ELR (cell line): ENCODE measurements around the gene AKAP7.
"Not testable (repeated sequence)": the region's sequence is repeated elsewhere in the genome, so short reads cannot be mapped to it uniquely, and the experiment has no call there.

Source experiments
- DNase-seq: peaks from one replicate; pipeline ENCODE4 v3.0.0-alpha.2; 2015; ENCODE audit warnings: low read depth

Gene AKAP7

GRCh38 chr6:131135244-131136020 is at the start of gene AKAP7:
Gene AKAP7 (plus strand): TSS chr6:131135467. CDS start chr6:131135764, 297 bp downstream.
- peak; percentile 77 for DNase-seq

- DNase-seq = not testable (repeated sequence)
Measured at GRCh38 chr6:131090339-131090738, 44.9 kb upstream of the AKAP7 start.

- not testable (repeated sequence) for DNase-seq
Measured at GRCh38 chr6:131091944-131092343, 43.3 kb upstream of the AKAP7 start.

- DNase-seq = no peak
Measured at GRCh38 chr6:131093334-131093733, 41.9 kb upstream of the AKAP7 start.

GRCh38 chr6:131096786-131097185 is 38.5 kb upstream of the AKAP7 start:
- no peak for DNase-seq

- DNase-seq = peak; percentile 66
Measured at GRCh38 chr6:131101911-131102680, 33.2 kb upstream of the AKAP7 start.

GRCh38 chr6:131103296-131103695 is 32.0 kb upstream of the AKAP7 start:
- DNase-seq = no peak

- no peak for DNase-seq
Measured at GRCh38 chr6:131103901-131104300, 31.4 kb upstream of the AKAP7 start.

- DNase-seq = peak; percentile 78
Measured at GRCh38 chr6:131107151-131107550, 28.1 kb upstream of the AKAP7 start.

GRCh38 chr6:131112249-131112648 is 23.0 kb upstream of the AKAP7 start:
- no peak for DNase-seq

GRCh38 chr6:131115651-131116050 is 19.6 kb upstream of the AKAP7 start:
- DNase-seq = no peak

- DNase-seq = no peak
Measured at GRCh38 chr6:131116321-131116720, 18.9 kb upstream of the AKAP7 start.

- peak; percentile 76 for DNase-seq
Measured at GRCh38 chr6:131116755-131117360, 18.4 kb upstream of the AKAP7 start.

GRCh38 chr6:131117878-131118277 is 17.4 kb upstream of the AKAP7 start:
- no peak for DNase-seq

GRCh38 chr6:131122007-131122406 is 13.3 kb upstream of the AKAP7 start:
- DNase-seq = no peak

GRCh38 chr6:131122516-131122915 is 12.8 kb upstream of the AKAP7 start:
- DNase-seq = no peak

GRCh38 chr6:131124336-131125071 is 10.8 kb upstream of the AKAP7 start:
- no peak for DNase-seq

- DNase-seq = peak; percentile 77
Measured at GRCh38 chr6:131125431-131125830, 9.8 kb upstream of the AKAP7 start.

GRCh38 chr6:131129689-131130553 is 5.3 kb upstream of the AKAP7 start:
- DNase-seq = no peak

- no peak for DNase-seq
Measured at GRCh38 chr6:131130554-131130940, 4.7 kb upstream of the AKAP7 start.

GRCh38 chr6:131132360-131132759 is 2.9 kb upstream of the AKAP7 start:
- no peak for DNase-seq
